H1 (cell line): Measurements from ENCODE around the gene ADRB2. TPM values are rescaled to one million over a fixed set of nuclear protein-coding genes. Genes with fewer than 3 reads are reported as not detected.

Experiments used
- MAFK ChIP-seq: IDR thresholded peaks from 2 replicates; pipeline ENCODE4 v1.6.1; 2012; ENCODE audit warnings: low read depth, mild to moderate bottlenecking, improper control_type of control experiment, low read length
- SUZ12 ChIP-seq: fragments of 200-600 bp; sonication (generic); IDR thresholded peaks from 2 replicates; pipeline ENCODE4 v1.6.1; 2012; ENCODE audit warnings: mild to moderate bottlenecking, inconsistent platforms, low read length, moderate library complexity, mixed read lengths
- polyA plus RNA-seq, 7 experiments: library from polyadenylated mRNA; depleted of rRNA in 3 of 7; stranded (reverse) in 5 of 7; unstranded in 2 of 7; fragments of >200 nt in 5 of 7; fragments of 200-250 nt in 2 of 7; gene quantifications; 1 replicate in 5 of 7; 2 replicates in 1 of 7; 4 replicates in 1 of 7; pipeline versions ENCODE4 v1.2.1 to v1.2.3, GENCODE V29; 2011 to 2013; ENCODE audit warnings: missing spikeins in 2 of 7, mixed read lengths in 2 of 7
- total RNA-seq: library from RNA; stranded (reverse); fragmentation: NEBNext Ultra II Directional; extraction: Animal tissue kit (Norgen Biotek cat#: 25700); gene quantifications from 2 replicates; pipeline ENCODE4 v1.2.1, GENCODE V29; 2021

ADRB2 gene
- total and polyA plus RNA-seq, 2 of the 8 experiments (the other 6 are each of a cell fraction or from before 2014, with no cell fraction given), result 0.65 to 0.77 TPM

GRCh38 chr5:148833122-148833521 lies 6.7 kb downstream of the ADRB2 start (continued):
- no peak for TF ChIP-seq MAFK
- no peak for TF ChIP-seq SUZ12
